ENCODE results near the gene RPL13A.
A peak's percentile ranks its signal among the peaks of the same experiment; 100 is the strongest.

RPL13A gene

DNA sequence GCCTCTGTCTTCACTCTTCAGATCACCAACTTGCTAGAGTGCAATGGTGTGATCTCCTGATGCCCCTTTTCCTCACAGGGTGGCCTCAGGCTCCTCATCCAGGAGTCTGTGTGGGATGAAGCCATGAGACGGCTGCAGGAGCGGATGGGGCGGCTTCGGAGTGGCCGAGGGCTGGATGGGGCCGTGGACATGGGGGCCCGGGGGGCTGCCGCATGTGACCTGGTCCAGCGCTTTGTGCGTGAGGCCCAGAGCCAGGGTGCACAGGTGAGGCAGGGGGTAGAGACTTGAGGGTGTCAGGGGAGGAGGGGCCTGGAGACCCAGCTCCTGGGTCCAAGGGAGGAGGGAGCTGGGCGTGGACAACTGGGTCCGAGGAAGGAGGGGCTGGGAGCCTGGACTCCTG, 24.9 kb upstream of the RPL13A start:
- Histone ChIP-seq H2AFZ (ENCODE audit: low read length) (no peak overlapping the region), H3K9me2 (replicated peaks; ENCODE audit: insufficient read depth, low read length) (no peaks in the 10 kb centered on the region), H3K4me2 (ENCODE audit: low read depth, low read length) (no peak overlapping the region), H3K27ac (ENCODE audit: low read length) (no peak overlapping the region), H3K4me1 (ENCODE audit: low read length) (peaks cover 13% of the 10 kb centered on the region), H3K27me3 (replicated peaks; ENCODE audit: insufficient read depth, low read length) (no peaks in the 10 kb centered on the region), H4K20me1 (ENCODE audit: insufficient read depth, low read length) (no peaks in the 10 kb centered on the region), H3K9me3 (replicated peaks; ENCODE audit: insufficient read depth, low read length) (no peaks in the 10 kb centered on the region), H3F3A (ENCODE audit: insufficient read depth, low read length) (peaks cover 10% of the 10 kb centered on the region), H3K4me3 (ENCODE audit: low read length) (no peak overlapping the region), H3K36me3 (replicated peaks; ENCODE audit: insufficient read depth, low read length) (no peaks in the 10 kb centered on the region), H3K9ac (ENCODE audit: low read length) (no peak overlapping the region), H3K79me2 (ENCODE audit: low read length) (peaks cover 8% of the 10 kb centered on the region; the same call in 1 of the 2 replicates)
- no peak for DNase-seq
- TF ChIP-seq EZH2 (optimal IDR thresholded peaks at IDR 0.05; ENCODE audit: low read depth, low read length) (no peak), CTCF (IDR thresholded peaks at IDR 0.05; ENCODE audit: low read length) (no peak), EZH2phosphoT487 (IDR thresholded peaks at IDR 0.05; ENCODE audit: low read length) (no peak)

GRCh38 chr19:49463960-49464740, 23.3 kb upstream of the RPL13A start:
- no peak overlapping the region for H2AFZ ChIP-seq (ENCODE audit: low read length)
- H3K79me2 ChIP-seq (ENCODE audit: low read length), result 0 out of 2 replicates have a peak, but pooled peaks cover 4% of the 10 kb centered on the region
- TF ChIP-seq EZH2 (optimal IDR thresholded peaks at IDR 0.05; ENCODE audit: low read depth, low read length) (no peak), EZH2phosphoT487 (IDR thresholded peaks at IDR 0.05; ENCODE audit: low read length) (no peak)
- no peaks in the 10 kb centered on the region for H3F3A ChIP-seq (ENCODE audit: insufficient read depth, low read length)
- H3K9ac ChIP-seq (ENCODE audit: low read length), result no peak overlapping the region
- H3K36me3 ChIP-seq (replicated peaks; ENCODE audit: insufficient read depth, low read length), result no peaks in the 10 kb centered on the region
- H3K9me3 ChIP-seq (replicated peaks; ENCODE audit: insufficient read depth, low read length), result no peaks in the 10 kb centered on the region
- H3K4me2 ChIP-seq (ENCODE audit: low read depth, low read length), result no peak overlapping the region
- H3K27ac ChIP-seq (ENCODE audit: low read length), result no peak overlapping the region
- H3K4me3 ChIP-seq (ENCODE audit: low read length), result no peak overlapping the region
- no peaks in the 10 kb centered on the region for H4K20me1 ChIP-seq (ENCODE audit: insufficient read depth, low read length)
- no peaks in the 10 kb centered on the region for H3K27me3 ChIP-seq (replicated peaks; ENCODE audit: insufficient read depth, low read length)
- no peak for DNase-seq
- peaks cover 8% of the 10 kb centered on the region; the same call in 1 of the 2 replicates for H3K4me1 ChIP-seq (ENCODE audit: low read length)
- no peaks in the 10 kb centered on the region for H3K9me2 ChIP-seq (replicated peaks; ENCODE audit: insufficient read depth, low read length)

DNA sequence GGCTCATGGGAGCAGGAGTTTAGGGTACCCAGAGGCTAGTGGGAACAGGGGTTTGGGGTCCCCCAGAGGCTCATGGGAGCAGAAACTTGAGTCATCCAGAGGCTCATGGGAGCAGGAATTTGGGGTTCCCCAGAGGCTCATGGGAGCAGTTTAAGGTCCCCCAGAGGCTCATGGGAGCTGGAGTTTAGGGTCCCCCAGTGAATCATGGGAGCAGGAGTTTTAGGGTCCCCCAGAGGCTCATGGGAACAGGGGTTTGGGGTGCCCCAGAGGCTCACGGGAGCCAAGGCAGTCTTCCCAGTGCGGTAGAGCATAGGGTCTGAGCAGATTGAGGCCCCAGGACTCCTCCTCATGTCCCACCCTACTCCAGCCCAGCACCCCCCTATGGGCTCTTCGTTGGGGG, 22.0 kb upstream of the RPL13A start:
- Histone ChIP-seq H3K9me3 (replicated peaks; ENCODE audit: insufficient read depth, low read length) (no peaks in the 10 kb centered on the region), H3F3A (ENCODE audit: insufficient read depth, low read length) (no peaks in the 10 kb centered on the region), H3K36me3 (replicated peaks; ENCODE audit: insufficient read depth, low read length) (no peaks in the 10 kb centered on the region), H3K4me1 (ENCODE audit: low read length) (peaks cover 13% of the 10 kb centered on the region), H4K20me1 (ENCODE audit: insufficient read depth, low read length) (no peaks in the 10 kb centered on the region), H3K4me3 (ENCODE audit: low read length) (no peak overlapping the region), H3K9me2 (replicated peaks; ENCODE audit: insufficient read depth, low read length) (no peaks in the 10 kb centered on the region), H3K9ac (ENCODE audit: low read length) (no peak overlapping the region), H2AFZ (ENCODE audit: low read length) (no peak overlapping the region), H3K27me3 (replicated peaks; ENCODE audit: insufficient read depth, low read length) (no peaks in the 10 kb centered on the region), H3K4me2 (ENCODE audit: low read depth, low read length) (no peak overlapping the region), H3K79me2 (ENCODE audit: low read length) (no peaks in the 10 kb centered on the region), H3K27ac (ENCODE audit: low read length) (no peak overlapping the region)
- TF ChIP-seq CTCF (IDR thresholded peaks at IDR 0.05; ENCODE audit: low read length) (no peak), EZH2 (optimal IDR thresholded peaks at IDR 0.05; ENCODE audit: low read depth, low read length) (no peak), EZH2phosphoT487 (IDR thresholded peaks at IDR 0.05; ENCODE audit: low read length) (no peak)
- no peak for DNase-seq

DNA sequence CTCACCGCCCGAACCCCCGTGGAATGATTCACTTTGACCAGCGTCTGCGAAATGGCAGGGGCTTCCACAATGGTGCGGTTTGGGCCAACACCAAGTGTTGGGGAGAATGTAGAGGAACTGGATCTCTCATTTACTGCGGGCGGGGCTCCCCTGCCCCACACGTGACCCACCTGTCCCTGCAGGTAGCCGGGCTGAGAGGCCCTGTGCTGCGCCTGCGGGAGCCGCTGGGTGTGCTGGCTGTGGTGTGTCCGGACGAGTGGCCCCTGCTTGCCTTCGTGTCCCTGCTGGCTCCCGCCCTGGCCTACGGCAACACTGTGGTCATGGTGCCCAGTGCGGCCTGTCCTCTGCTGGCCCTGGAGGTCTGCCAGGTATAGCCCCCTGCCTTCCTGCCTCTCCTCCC, 19.2 kb upstream of the RPL13A start:
- Histone ChIP-seq H3K27me3 (replicated peaks; ENCODE audit: insufficient read depth, low read length) (no peaks in the 10 kb centered on the region), H3K9me2 (replicated peaks; ENCODE audit: insufficient read depth, low read length) (no peaks in the 10 kb centered on the region), H2AFZ (ENCODE audit: low read length) (no peak overlapping the region), H3K4me2 (ENCODE audit: low read depth, low read length) (no peak overlapping the region), H3K9me3 (replicated peaks; ENCODE audit: insufficient read depth, low read length) (no peaks in the 10 kb centered on the region), H4K20me1 (ENCODE audit: insufficient read depth, low read length) (no peaks in the 10 kb centered on the region), H3K4me1 (ENCODE audit: low read length) (peaks cover 13% of the 10 kb centered on the region), H3K9ac (ENCODE audit: low read length) (no peak overlapping the region), H3K4me3 (ENCODE audit: low read length) (no peak overlapping the region), H3F3A (ENCODE audit: insufficient read depth, low read length) (0 out of 2 replicates have a peak, but pooled peaks cover 5% of the 10 kb centered on the region), H3K79me2 (ENCODE audit: low read length) (no peaks in the 10 kb centered on the region), H3K36me3 (replicated peaks; ENCODE audit: insufficient read depth, low read length) (no peaks in the 10 kb centered on the region), H3K27ac (ENCODE audit: low read length) (peak overlapping the region; percentile 67; the same call in 1 of the 2 replicates)
- DNase-seq, result no peak
- TF ChIP-seq EZH2 (optimal IDR thresholded peaks at IDR 0.05; ENCODE audit: low read depth, low read length), result no peak
- no peak for TF ChIP-seq EZH2phosphoT487 (IDR thresholded peaks at IDR 0.05; ENCODE audit: low read length)
- no peak for TF ChIP-seq CTCF (IDR thresholded peaks at IDR 0.05; ENCODE audit: low read length)
